IMR-90 (cell line): ENCODE measurements around the gene HTT. TPM values are rescaled to one million over a fixed set of nuclear protein-coding genes. Genes with fewer than 3 reads are reported as not detected.

ENCODE experiments used
- ATAC-seq: fragments of 200-7000 bp; cut with Tn5 transposase; 2 replicates; pipeline ENCODE4 v1.9.1; 2020; ENCODE audit warnings: low read depth, mild to moderate bottlenecking, moderate library complexity
- BruUV-seq: library from RNA; stranded (reverse); fragments of 400-500 nt; replicated peaks from 2 replicates; lab custom pipeline; 2021; lab: Mats Ljungman, UMichigan
- CTCF ChIA-PET: fragments of 300-600 bp; formaldehyde crosslinking; extraction: SDS; loops from one replicate; lab custom pipeline; 2021; ENCODE audit warnings: antibody characterized with exemption; lab: Yijun Ruan, JAX
- POLR2A ChIA-PET: fragments of 300-600 bp; sonication (Branson Sonifier 250); formaldehyde crosslinking; loops from one replicate; lab custom pipeline; 2022; ENCODE audit warnings: antibody characterized with exemption; ENCODE audit not compliant: unreplicated experiment; lab: Charles Lee
- DNase-seq: peaks from one replicate; pipeline ENCODE4 v3.0.0; 2013
- H2AFZ ChIP-seq: replicated peaks from 2 replicates; pipeline ENCODE3; 2013; ENCODE audit warnings: low read length, mild to moderate bottlenecking; ENCODE audit not compliant: poor library complexity
- H2AK5ac ChIP-seq: 2 replicates; pipeline ENCODE4 v1.6.1; 2013; ENCODE audit warnings: low read depth, low read length, inconsistent platforms
- H2AK9ac ChIP-seq: replicated peaks from 2 replicates; pipeline ENCODE3; 2013; ENCODE audit warnings: mild to moderate bottlenecking, low read depth, low read length, moderate library complexity; ENCODE audit not compliant: poor library complexity
- H2BK120ac ChIP-seq: 2 replicates; pipeline ENCODE4 v1.6.1; 2013; ENCODE audit warnings: low read depth, low read length, inconsistent platforms
- H2BK15ac ChIP-seq: 3 replicates; pipeline ENCODE4 v1.6.1; 2013; ENCODE audit warnings: low read depth, low read length, inconsistent platforms
- H2BK20ac ChIP-seq: 2 replicates; pipeline ENCODE4 v1.6.1; 2013; ENCODE audit warnings: low read depth, mild to moderate bottlenecking, inconsistent platforms, low read length, moderate library complexity
- H2BK5ac ChIP-seq: 2 replicates; pipeline ENCODE4 v1.6.1; 2013; ENCODE audit warnings: mild to moderate bottlenecking, low read depth, low read length, inconsistent platforms; ENCODE audit not compliant: poor library complexity, severe bottlenecking
- H3K14ac ChIP-seq: replicated peaks from 2 replicates; pipeline ENCODE4 v1.6.1; 2013; ENCODE audit warnings: low read depth, low read length, inconsistent platforms
- H3K18ac ChIP-seq: 2 replicates; pipeline ENCODE4 v1.6.1; 2013; ENCODE audit warnings: low read depth, low read length, control low read depth
- H3K23ac ChIP-seq: 2 replicates; pipeline ENCODE4 v1.6.1; 2013; ENCODE audit warnings: low read depth, low read length, inconsistent platforms
- H3K27ac ChIP-seq: 2 replicates; pipeline ENCODE4 v1.5.1; 2013; ENCODE audit warnings: mild to moderate bottlenecking, control low read depth, low read length; ENCODE audit not compliant: insufficient read depth
- H3K27me3 ChIP-seq: 2 replicates; pipeline ENCODE4 v1.6.1; 2013; ENCODE audit warnings: low read length; ENCODE audit not compliant: control insufficient read depth, insufficient read depth
- H3K36me3 ChIP-seq: 2 replicates; pipeline ENCODE4 v1.6.1; 2013; ENCODE audit warnings: low read length, mixed read lengths; ENCODE audit not compliant: control insufficient read depth, insufficient read depth
- H3K4ac ChIP-seq: 2 replicates; pipeline ENCODE4 v1.6.1; 2013; ENCODE audit warnings: low read depth, low read length, inconsistent platforms
- H3K4me1 ChIP-seq: 2 replicates; pipeline ENCODE4 v1.6.1; 2013; ENCODE audit warnings: low read length, mixed read lengths; ENCODE audit not compliant: control insufficient read depth, insufficient read depth
- H3K4me2 ChIP-seq: 2 replicates; pipeline ENCODE4 v1.6.1; 2013; ENCODE audit warnings: low read depth, mild to moderate bottlenecking, control low read depth, low read length, moderate library complexity
- H3K4me3 ChIP-seq: 2 replicates; pipeline ENCODE4 v1.5.1; 2013; ENCODE audit warnings: low read depth, mild to moderate bottlenecking, control low read depth, low read length, moderate library complexity; ENCODE audit not compliant: insufficient read depth
- H3K56ac ChIP-seq: 2 replicates; pipeline ENCODE4 v1.6.1; 2013; ENCODE audit warnings: low read length, inconsistent platforms; ENCODE audit not compliant: insufficient read depth; ENCODE audit errors: extremely low read depth
- H3K79me1 ChIP-seq, 2 experiments: 2 replicates each; pipeline ENCODE4 v1.6.1; 2013; ENCODE audit warnings: low read length in 2 of 2, inconsistent platforms in 1 of 2, low read depth in 1 of 2
- H3K9ac ChIP-seq: 2 replicates; pipeline ENCODE4 v1.6.1; 2013; ENCODE audit warnings: low read depth, low read length, control low read depth
- H3K9me1 ChIP-seq: 2 replicates; pipeline ENCODE4 v1.6.1; 2013; ENCODE audit warnings: low read length, inconsistent platforms; ENCODE audit not compliant: insufficient read depth
- H3K9me3 ChIP-seq: 2 replicates; pipeline ENCODE4 v1.6.1; 2013; ENCODE audit warnings: low read length; ENCODE audit not compliant: control insufficient read depth, insufficient read depth
- H4K20me1 ChIP-seq: 2 replicates; pipeline ENCODE4 v1.6.1; 2013; ENCODE audit warnings: low read length, inconsistent platforms; ENCODE audit not compliant: insufficient read depth
- H4K5ac ChIP-seq: 2 replicates; pipeline ENCODE4 v1.6.1; 2013; ENCODE audit warnings: mild to moderate bottlenecking, low read depth, low read length, control low read depth
- H4K8ac ChIP-seq, 2 experiments: 2 replicates each; pipeline ENCODE4 v1.6.1; 2013; ENCODE audit warnings: low read depth in 2 of 2, low read length in 2 of 2, control low read depth in 1 of 2, inconsistent platforms in 1 of 2
- H4K91ac ChIP-seq: 2 replicates; pipeline ENCODE4 v1.6.1; 2013; ENCODE audit warnings: low read depth, low read length, inconsistent platforms; ENCODE audit not compliant: insufficient read depth
- BHLHE40 ChIP-seq: fragments of 150-350 bp; IDR thresholded peaks from 2 replicates; pipeline ENCODE4 v1.6.1; 2016; ENCODE audit warnings: mild to moderate bottlenecking, low read depth, low read length
- CEBPB ChIP-seq: IDR thresholded peaks from 2 replicates; pipeline ENCODE4 v1.6.1; 2012; ENCODE audit warnings: low read depth, low read length, improper control_type of control experiment
- CHD1 ChIP-seq: IDR thresholded peaks from 2 replicates; pipeline ENCODE4 v1.6.1; 2012; ENCODE audit warnings: low read depth, low read length, improper control_type of control experiment
- CTCF ChIP-seq: conservative IDR thresholded peaks from 2 replicates; pipeline ENCODE4 v1.5.1; 2012; ENCODE audit warnings: mild to moderate bottlenecking, low read depth, low read length, improper control_type of control experiment
- ELK1 ChIP-seq: fragments of 150-350 bp; IDR thresholded peaks from 2 replicates; pipeline ENCODE4 v1.6.1; 2016; ENCODE audit warnings: low read depth, mild to moderate bottlenecking, low read length, moderate library complexity, borderline replicate concordance
- FOS ChIP-seq: fragments of 150-350 bp; IDR thresholded peaks from 2 replicates; pipeline ENCODE4 v1.6.1; 2016; ENCODE audit warnings: low read depth, low read length
- MAFK ChIP-seq: IDR thresholded peaks from 2 replicates; pipeline ENCODE4 v1.6.1; 2012; ENCODE audit warnings: low read depth, low read length, improper control_type of control experiment
- MAZ ChIP-seq: IDR thresholded peaks from 2 replicates; pipeline ENCODE4 v1.6.1; 2012; ENCODE audit warnings: low read depth, mild to moderate bottlenecking, low read length, improper control_type of control experiment, moderate library complexity, borderline replicate concordance
- MXI1 ChIP-seq: IDR thresholded peaks from 2 replicates; pipeline ENCODE4 v1.6.1; 2012; ENCODE audit warnings: low read depth, mild to moderate bottlenecking, low read length, moderate library complexity, borderline replicate concordance
- NFE2L2 ChIP-seq: fragments of 150-350 bp; IDR thresholded peaks from 2 replicates; pipeline ENCODE4 v1.6.1; 2016; ENCODE audit warnings: low read depth, mild to moderate bottlenecking, low read length
- POLR2A ChIP-seq: IDR thresholded peaks from 2 replicates; pipeline ENCODE4 v1.6.1; 2012; ENCODE audit warnings: mild to moderate bottlenecking, low read depth, low read length
- RAD21 ChIP-seq: IDR thresholded peaks from 2 replicates; pipeline ENCODE4 v1.6.1; 2012; ENCODE audit warnings: low read length, improper control_type of control experiment
- RCOR1 ChIP-seq: IDR thresholded peaks from 2 replicates; pipeline ENCODE4 v1.6.1; 2012; ENCODE audit warnings: mild to moderate bottlenecking, low read length, improper control_type of control experiment; ENCODE audit not compliant: insufficient replicate concordance
- RFX5 ChIP-seq: IDR thresholded peaks from 2 replicates; pipeline ENCODE4 v1.8.0; 2012; ENCODE audit warnings: low read depth, mild to moderate bottlenecking, low read length, moderate library complexity
- SMC3 ChIP-seq: fragments of 150-350 bp; IDR thresholded peaks from 2 replicates; pipeline ENCODE4 v1.6.1; 2016; ENCODE audit warnings: low read depth, mild to moderate bottlenecking, antibody characterized with exemption, low read length, moderate library complexity
- USF2 ChIP-seq: fragments of 150-350 bp; IDR thresholded peaks from 2 replicates; pipeline ENCODE4 v1.6.1; 2017; ENCODE audit warnings: mild to moderate bottlenecking, antibody characterized with exemption, low read length, low read depth
- WGBS, 2 experiments: methylation state at CpG; one replicate each; pipeline versions ENCODE4 v1.1.5 to v1.1.7; 2013; ENCODE audit warnings: missing lambda C conversion rate in 2 of 2; ENCODE audit not compliant: insufficient read length in 1 of 2; ENCODE audit errors: extremely low coverage in 2 of 2; 5-methylcytosine and 5-hydroxymethylcytosine counted together
- dilution Hi-C: fragments of 300-500 bp; cut with HindIII; formaldehyde crosslinking; loops from one replicate; pipeline ENCODE4 v1.14.3; 2018; ENCODE audit warnings: low sequenced_read_pairs; ENCODE audit not compliant: unreplicated experiment
- in situ Hi-C: fragments of 300-500 bp; cut with MboI; formaldehyde crosslinking; loops from 3 replicates; pipeline ENCODE4 v1.14.3; 2019; ENCODE audit warnings: low sequenced_read_pairs, inconsistent platforms, mixed read lengths
- intact Hi-C: fragments of 100-400 bp; cut with micrococcal nuclease; formaldehyde crosslinking; loops from 2 replicates; pipeline ENCODE4 v1.10.0; 2022
- polyA plus RNA-seq, 3 experiments: library from polyadenylated mRNA; depleted of rRNA; stranded (reverse); fragments of >200 nt; gene quantifications; 2 replicates each; pipeline ENCODE4 v1.2.3, GENCODE V29; 2012; ENCODE audit warnings: low replicate concordance in 1 of 3
- total RNA-seq: library from RNA; depleted of rRNA; stranded (reverse); fragments of >200 nt; gene quantifications from 2 replicates; pipeline ENCODE4 v1.2.3, GENCODE V29; 2012

The HTT gene
- total and polyA plus RNA-seq, 2 of the 4 experiments (the other 2 are of a cell fraction), result 11.6 to 14.3 TPM

GRCh38 chr4:3196670-3197359 lies 122.3 kb downstream of the HTT start:
- no peaks in the 10 kb centered on the region for H3K27me3 ChIP-seq
- no peak overlapping the region for H3K27ac ChIP-seq
- H3K14ac ChIP-seq, result no peak overlapping the region
- ATAC-seq (no peak), DNase-seq (no peak)
- H2BK120ac ChIP-seq, result no peak overlapping the region
- H2AK5ac ChIP-seq, result no peak overlapping the region
- H3K4ac ChIP-seq, result no peak overlapping the region
- no peak overlapping the region for H2BK15ac ChIP-seq
- CTCF ChIA-PET, result interaction anchor here (1.3 kb wide), 1 partner anchor 9 kb away, joined by 4 read pairs; no protein-coding TSS in a partner anchor
- H4K5ac ChIP-seq, result no peak overlapping the region
- H3K79me1 ChIP-seq, result peaks cover 0 to 7% of the 10 kb centered on the region in 2 experiments; a peak in 3 of 4 replicates
- in situ Hi-C loops, result no loop called here
- peaks cover under 1% of the 10 kb centered on the region; the same call in 1 of the 2 replicates for H4K20me1 ChIP-seq
- peaks cover 5% of the 10 kb centered on the region for H3K9me1 ChIP-seq
- H2BK20ac ChIP-seq, result no peak overlapping the region
- H3K36me3 ChIP-seq, result peaks cover 30% of the 10 kb centered on the region
- dilution Hi-C loops, result no loop called here
- H3K23ac ChIP-seq, result no peak overlapping the region
- H3K9ac ChIP-seq, result no peak overlapping the region
- no peak overlapping the region for H2AK9ac ChIP-seq
- H4K91ac ChIP-seq, result no peak overlapping the region
- H3K4me3 ChIP-seq, result no peak overlapping the region
- H2AFZ ChIP-seq, result no peak overlapping the region
- BruUV-seq, result no TSS peak
- H2BK5ac ChIP-seq, result no peak overlapping the region
- no peak overlapping the region for H3K4me2 ChIP-seq
- TF ChIP-seq MAFK, result no peak
- no peak for TF ChIP-seq RCOR1
- no peak for TF ChIP-seq BHLHE40
- no peak for TF ChIP-seq MXI1
- TF ChIP-seq RAD21, result no peak
- no peak for TF ChIP-seq USF2
- no peak for TF ChIP-seq FOS
- no peak for TF ChIP-seq MAZ
- TF ChIP-seq CTCF, result no peak
- no peak for TF ChIP-seq CHD1
- TF ChIP-seq SMC3, result no peak
- no peak for TF ChIP-seq NFE2L2
- TF ChIP-seq RFX5, result no peak
- no peak for TF ChIP-seq POLR2A
- TF ChIP-seq ELK1, result no peak
- TF ChIP-seq CEBPB, result no peak
- peaks cover 11% of the 10 kb centered on the region for H3K4me1 ChIP-seq
- no peak overlapping the region for H4K8ac ChIP-seq
- intact Hi-C loops, result no loop called here
- WGBS, 2 experiments, result 91% methylated on average over 4 of the region's 7 CpGs; no CpG with 5 or more reads in 1 of the 2 experiments
- POLR2A ChIA-PET, result no interaction called here
- no peaks in the 10 kb centered on the region for H3K9me3 ChIP-seq
- H3K18ac ChIP-seq, result no peak overlapping the region
- H3K56ac ChIP-seq, result no peak overlapping the region
